Measurements from ENCODE around the gene MTA3.

GRCh38 chr2:42756966-42757513 lies 188.6 kb downstream of the MTA3 start:
- TF ChIP-seq CTCF (IDR thresholded peaks at IDR 0.05) (no peak), POLR2A (IDR thresholded peaks at IDR 0.05) (no peak)
